WERI-Rb-1 (cell line): ENCODE data around the gene TUBB2A.
"Not testable (repeated sequence)": the region's sequence is repeated elsewhere in the genome, so short reads cannot be mapped to it uniquely, and the experiment has no call there.

Experiments used
- DNase-seq: peaks from one replicate; pipeline ENCODE4 v3.0.0-alpha.2; 2020
- H3K27ac ChIP-seq: fragments of 250-450 bp; sonication (Bioruptor Pico); 2 replicates; pipeline ENCODE4 v1.5.1; 2020; ENCODE audit warnings: mild to moderate bottlenecking, moderate library complexity
- H3K27me3 ChIP-seq: fragments of 250-450 bp; sonication (Bioruptor Pico); 2 replicates; pipeline ENCODE4 v1.5.1; 2021; ENCODE audit warnings: mild to moderate bottlenecking, low read depth, moderate library complexity; ENCODE audit not compliant: insufficient read depth, severe bottlenecking
- H3K36me3 ChIP-seq: fragments of 250-450 bp; sonication (Bioruptor Pico); 2 replicates; pipeline ENCODE4 v1.5.1; 2020; ENCODE audit warnings: mild to moderate bottlenecking, moderate library complexity
- H3K4me3 ChIP-seq: 2 replicates; pipeline ENCODE4 v1.5.1; 2011; ENCODE audit warnings: low read depth, mild to moderate bottlenecking, control low read depth, low read length
- H3K9me3 ChIP-seq: fragments of 250-450 bp; sonication (Bioruptor Pico); 2 replicates; pipeline ENCODE4 v1.5.1; 2021; ENCODE audit warnings: mild to moderate bottlenecking, moderate library complexity; ENCODE audit not compliant: severe bottlenecking
- CTCF ChIP-seq: IDR thresholded peaks from 2 replicates; pipeline ENCODE4 v1.5.1; 2011; ENCODE audit warnings: low read depth, mild to moderate bottlenecking, control low read depth, inconsistent platforms, low read length

TUBB2A gene

GRCh38 chr6:3175715-3176402 lies 18.5 kb upstream of the TUBB2A start:
- no peak for DNase-seq
- Histone ChIP-seq H3K27me3 (no peaks in the 10 kb centered on the region), H3K9me3 (peaks cover 2% of the 10 kb centered on the region), H3K27ac (no peak overlapping the region), H3K4me3 (no peak overlapping the region), H3K36me3 (no peaks in the 10 kb centered on the region)
- TF ChIP-seq CTCF = no peak

GRCh38 chr6:3173636-3174089 lies 16.3 kb upstream of the TUBB2A start:
- not testable (repeated sequence) for DNase-seq, H3K4me3 ChIP-seq, H3K27ac ChIP-seq, H3K36me3 ChIP-seq, H3K9me3 ChIP-seq, H3K27me3 ChIP-seq

- not testable (repeated sequence) for H3K9me3 ChIP-seq, H3K36me3 ChIP-seq, H3K27ac ChIP-seq, H3K4me3 ChIP-seq, H3K27me3 ChIP-seq, DNase-seq
Measured at GRCh38 chr6:3172789-3173188, 15.4 kb upstream of the TUBB2A start.

GRCh38 chr6:3171313-3172175 lies 14.2 kb upstream of the TUBB2A start:
- H3K36me3 ChIP-seq, H3K9me3 ChIP-seq, H3K27me3 ChIP-seq, H3K4me3 ChIP-seq, H3K27ac ChIP-seq, DNase-seq: not testable (repeated sequence)

GRCh38 chr6:3170676-3171075 lies 13.3 kb upstream of the TUBB2A start:
- not testable (repeated sequence) for DNase-seq, H3K9me3 ChIP-seq, H3K27me3 ChIP-seq, H3K27ac ChIP-seq, H3K4me3 ChIP-seq, H3K36me3 ChIP-seq

GRCh38 chr6:3168046-3168445 lies 10.7 kb upstream of the TUBB2A start:
- DNase-seq = peak; percentile 81
- not testable (repeated sequence) for H3K9me3 ChIP-seq, H3K4me3 ChIP-seq, H3K27me3 ChIP-seq, H3K36me3 ChIP-seq, H3K27ac ChIP-seq

GRCh38 chr6:3166535-3167225 lies 9.3 kb upstream of the TUBB2A start:
- DNase-seq, H3K9me3 ChIP-seq, H3K36me3 ChIP-seq, H3K4me3 ChIP-seq, H3K27ac ChIP-seq, H3K27me3 ChIP-seq: not testable (repeated sequence)

GRCh38 chr6:3165631-3166534 lies 8.5 kb upstream of the TUBB2A start:
- H3K36me3 ChIP-seq = peaks cover 3% of the 10 kb centered on the region; the same call in 1 of the 2 replicates
- no peaks in the 10 kb centered on the region for H3K27me3 ChIP-seq
- no peak overlapping the region for H3K4me3 ChIP-seq
- H3K27ac ChIP-seq = no peak overlapping the region
- H3K9me3 ChIP-seq = no peaks in the 10 kb centered on the region
- TF ChIP-seq CTCF = no peak
- DNase-seq = no peak
